Liver (tissue), 3 donors: ENCODE results near the gene S100G.

Source experiments
- CTCF ChIP-seq: fragments of 150-350 bp; IDR thresholded peaks from 2 replicates; pipeline ENCODE4 v1.5.1; 2017; ENCODE audit warnings: improper control_type of control experiment, low read depth, low read length; ENCODE audit not compliant: missing input control
- RXRA ChIP-seq, 2 donors: IDR thresholded peaks; 2 replicates each; pipeline ENCODE4 v1.6.1; 2017 to 2018; ENCODE audit warnings: antibody characterized with exemption in 2 of 2, mild to moderate bottlenecking in 1 of 2
- YY1 ChIP-seq: IDR thresholded peaks from 2 replicates; pipeline ENCODE4 v1.6.1; 2016; ENCODE audit warnings: antibody characterized with exemption, mild to moderate bottlenecking
- ZBTB33 ChIP-seq: IDR thresholded peaks from 2 replicates; pipeline ENCODE4 v1.6.1; 2016; ENCODE audit warnings: antibody characterized with exemption
- donor health status: healthy.
- donor health status: healthy.

- TF ChIP-seq CTCF (no peak), RXRA (IDR thresholded peaks at IDR 0.05) (no peak), ZBTB33 (no peak), YY1 (no peak)
Measured at GRCh38 chrX:16653424-16653823, 3.5 kb downstream of the S100G start.
